Panc1 (cell line): ENCODE measurements around the gene ZBTB25. TPM values are rescaled to one million over a fixed set of nuclear protein-coding genes. Genes with fewer than 3 reads are reported as not detected.

ENCODE experiments used
- ATAC-seq: fragments of 200-7000 bp; cut with Tn5 transposase; 2 replicates; pipeline ENCODE4 v1.9.1; 2020; ENCODE audit warnings: mild to moderate bottlenecking, moderate library complexity
- BruUV-seq: library from RNA; stranded (reverse); fragments of 400-500 nt; replicated peaks from 2 replicates; lab custom pipeline; 2021; lab: Mats Ljungman, UMichigan
- CTCF ChIA-PET: fragments of 300-600 bp; sonication (Branson Sonifier 250); formaldehyde crosslinking; loops from one replicate; lab custom pipeline; 2022; ENCODE audit warnings: antibody characterized with exemption; lab: Charles Lee
- POLR2A ChIA-PET: fragments of 300-600 bp; sonication (Branson Sonifier 250); formaldehyde crosslinking; loops from one replicate; lab custom pipeline; 2022; ENCODE audit warnings: antibody characterized with exemption; lab: Charles Lee
- DNase-seq: peaks from one replicate; pipeline ENCODE4 v3.0.0-alpha.2; 2010; ENCODE audit warnings: low read depth, low spot score
- H3K27ac ChIP-seq: 2 replicates; pipeline ENCODE4 v1.5.1; 2011; ENCODE audit warnings: mild to moderate bottlenecking, low read length, inconsistent platforms
- H3K27me3 ChIP-seq: fragments of 200-500 bp; sonication (Bioruptor generic); 2 replicates; pipeline ENCODE4 v1.6.0; 2014; ENCODE audit warnings: low read length, inconsistent platforms; ENCODE audit not compliant: control insufficient read depth, insufficient read depth
- H3K36me3 ChIP-seq: fragments of 200-500 bp; sonication (Bioruptor generic); 2 replicates; pipeline ENCODE4 v1.5.1; 2014; ENCODE audit warnings: inconsistent platforms, mild to moderate bottlenecking, low read length, moderate library complexity; ENCODE audit not compliant: control insufficient read depth, insufficient read depth
- H3K4me1 ChIP-seq: 2 replicates; pipeline ENCODE4 v1.5.1; 2011; ENCODE audit warnings: inconsistent platforms, mild to moderate bottlenecking, low read length, moderate library complexity; ENCODE audit not compliant: control insufficient read depth, insufficient read depth
- H3K4me3 ChIP-seq, 2 experiments: 2 replicates each; pipeline ENCODE4 v1.5.1; 2011 to 2012; ENCODE audit warnings: low read depth in 2 of 2, low read length in 2 of 2, mild to moderate bottlenecking in 2 of 2, inconsistent platforms in 1 of 2, moderate library complexity in 1 of 2
- H3K9me3 ChIP-seq: fragments of 200-500 bp; sonication (Bioruptor generic); 2 replicates; pipeline ENCODE4 v1.5.1; 2014; ENCODE audit warnings: low read depth, mild to moderate bottlenecking, inconsistent platforms, low read length, moderate library complexity; ENCODE audit not compliant: control insufficient read depth, insufficient read depth
- CTCF ChIP-seq: fragments of 450-650 bp; IDR thresholded peaks from 2 replicates; pipeline ENCODE4 v1.5.1; 2017; ENCODE audit warnings: mild to moderate bottlenecking
- POLR2AphosphoS5 ChIP-seq: IDR thresholded peaks from 2 replicates; pipeline ENCODE4 v1.6.1; 2012; ENCODE audit warnings: mild to moderate bottlenecking, low read depth, low read length, moderate library complexity
- REST ChIP-seq, 2 experiments: IDR thresholded peaks; 2 replicates each; pipeline ENCODE4 v1.6.1; 2011 to 2012; ENCODE audit warnings: low read depth in 2 of 2, control low read depth in 1 of 2, low read length in 1 of 2, mild to moderate bottlenecking in 1 of 2, moderate library complexity in 1 of 2; ENCODE audit not compliant: insufficient read depth in 1 of 2
- SIN3A ChIP-seq: IDR thresholded peaks from 2 replicates; pipeline ENCODE4 v1.6.1; 2012; ENCODE audit warnings: low read depth, mild to moderate bottlenecking, low read length, moderate library complexity, borderline replicate concordance; ENCODE audit not compliant: insufficient read depth
- TCF7L2 ChIP-seq: IDR thresholded peaks from 2 replicates; pipeline ENCODE4 v1.6.1; 2011; ENCODE audit warnings: mild to moderate bottlenecking, low read depth, low read length, inconsistent platforms
- in situ Hi-C: cut with HindIII; loops from 2 replicates; pipeline ENCODE4 v1.10.0; 2016; ENCODE audit warnings: low sequenced_read_pairs, low pct_unique_long_range_greater_than_20kb
- intact Hi-C: fragments of 100-400 bp; cut with micrococcal nuclease; formaldehyde crosslinking; loops from one replicate; pipeline ENCODE4 v1.10.0; 2022; ENCODE audit not compliant: unreplicated experiment
- total RNA-seq: library from RNA; stranded (reverse); gene quantifications from one replicate; pipeline ENCODE4 v1.2.1, GENCODE V29; 2021; ENCODE audit not compliant: unreplicated experiment

ZBTB25 gene
- total RNA-seq, 1 experiment from 2014 or later: 9.0 TPM

GRCh38 chr14:64504310-64504896, 765 bp upstream of the ZBTB25 start, which contains the start of gene ZBTB1:
TSS of gene ZBTB1 (plus strand) at chr14:64504770. CDS start at chr14:64521505, 16,735 bp downstream.
- Histone ChIP-seq H3K4me1 (peaks cover 41% of the 10 kb centered on the region), H3K27ac (peak within 1 kb of the TSS; percentile 91), H3K27me3 (no peaks in the 10 kb centered on the region), H3K36me3 (peaks cover 9% of the 10 kb centered on the region; the same call in 1 of the 2 replicates), H3K4me3 (peak within 1 kb of the TSS; percentile 83 to 94), H3K9me3 (no peaks in the 10 kb centered on the region)
- TF ChIP-seq SIN3A: 0 out of 2 replicates have a peak, but pooled peaks have one; percentile 68
- TF ChIP-seq CTCF: no peak
- TF ChIP-seq TCF7L2: no peak
- TF ChIP-seq REST (IDR thresholded peaks at IDR 0.05; ENCODE audit: insufficient read depth in 1 of 2, low read depth in 2 of 2, low read length in 1 of 2): peak in 1 of 2 experiments; percentile 15; a peak in 1 of 4 replicates
- TF ChIP-seq POLR2AphosphoS5: peak; percentile 62
- intact Hi-C loops (no loop called here), in situ Hi-C loops (no loop called here)
- CTCF ChIA-PET: no interaction called here
- POLR2A ChIA-PET: interaction anchor here (0.6 to 0.7 kb wide), 3 partner anchors 61 to 325 kb away, joined by 4 to 6 read pairs (median 5); no protein-coding TSS in a partner anchor
- DNase-seq (no peak), ATAC-seq (peak; percentile 80)
- no TSS peak for BruUV-seq

- intact Hi-C loops (no loop called here), in situ Hi-C loops (no loop called here)
- Histone ChIP-seq H3K4me1 (peaks cover 29% of the 10 kb centered on the region), H3K27me3 (no peaks in the 10 kb centered on the region), H3K36me3 (peaks cover 9% of the 10 kb centered on the region; the same call in 1 of the 2 replicates), H3K27ac (peak overlapping the region; percentile 94), H3K4me3 (peak overlapping the region; percentile 83 to 94), H3K9me3 (no peaks in the 10 kb centered on the region)
- ChIA-PET CTCF (no interaction called here), POLR2A (interaction anchor here (0.6 to 0.7 kb wide), 3 partner anchors 16 to 1035 kb away, joined by 3 to 14 read pairs (median 9); no protein-coding TSS in a partner anchor)
- no TSS peak for BruUV-seq
- DNase-seq (no peak), ATAC-seq (no peak; the same call in 1 of the 2 replicates)
- no peak for TF ChIP-seq TCF7L2
- TF ChIP-seq CTCF: no peak
Measured at GRCh38 chr14:64502887-64503433, 678 bp downstream of the ZBTB25 start.
